NCI-H2081 treated with DMSO at 0.1 percent for 48 hours (cell line): ENCODE measurements around the gene ATP6V1E1.
"Not testable (repeated sequence)": the region's sequence is repeated elsewhere in the genome, so short reads cannot be mapped to it uniquely, and the experiment has no call there.

Experiments used
- DNase-seq: peaks from one replicate; lab custom pipeline; 2025; lab: John Stamatoyannopoulos, UW

ATP6V1E1 gene

DNA sequence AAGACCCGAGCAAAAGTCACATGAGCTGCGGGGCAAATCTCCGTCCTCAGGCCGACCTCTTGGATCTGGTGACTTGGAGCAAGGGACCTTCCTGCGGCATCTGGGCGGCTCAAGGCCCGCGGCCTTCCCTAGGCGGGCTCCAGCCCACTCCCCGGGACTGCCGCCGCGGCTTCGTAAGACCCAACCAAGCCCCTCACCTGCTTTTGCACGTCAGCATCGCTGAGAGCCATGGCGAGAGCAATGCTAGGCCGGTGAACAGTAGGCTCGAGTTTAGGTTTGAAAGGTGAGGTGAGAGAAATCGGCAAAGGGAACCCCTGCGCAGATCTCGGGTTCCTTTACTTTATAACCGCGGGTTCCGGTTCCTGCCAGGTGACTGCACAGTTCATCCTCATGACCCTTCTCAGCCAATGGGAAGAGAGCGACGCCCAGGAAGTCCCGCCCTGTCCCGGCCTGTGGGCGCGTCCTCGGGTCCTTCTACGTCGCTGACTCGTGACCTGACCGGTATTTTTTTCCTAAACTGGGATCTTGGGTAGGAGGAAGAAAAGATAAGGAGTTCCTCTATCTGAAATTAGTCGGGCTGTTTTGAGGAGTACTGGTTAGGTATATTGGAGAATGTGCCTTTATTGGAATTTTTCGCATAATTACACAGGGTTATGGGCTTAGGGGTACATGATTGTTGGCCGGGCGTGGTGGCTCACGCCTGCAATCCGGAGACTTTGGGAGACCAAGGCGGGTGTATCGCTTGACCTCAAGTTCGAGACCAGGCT, at the start of gene ATP6V1E1:
TSS of gene ATP6V1E1 (minus strand) at position 344 of the 767 bp plus-strand sequence. CDS start at position 230, 114 bp downstream.
- DNase-seq: peak; percentile 79

DNA sequence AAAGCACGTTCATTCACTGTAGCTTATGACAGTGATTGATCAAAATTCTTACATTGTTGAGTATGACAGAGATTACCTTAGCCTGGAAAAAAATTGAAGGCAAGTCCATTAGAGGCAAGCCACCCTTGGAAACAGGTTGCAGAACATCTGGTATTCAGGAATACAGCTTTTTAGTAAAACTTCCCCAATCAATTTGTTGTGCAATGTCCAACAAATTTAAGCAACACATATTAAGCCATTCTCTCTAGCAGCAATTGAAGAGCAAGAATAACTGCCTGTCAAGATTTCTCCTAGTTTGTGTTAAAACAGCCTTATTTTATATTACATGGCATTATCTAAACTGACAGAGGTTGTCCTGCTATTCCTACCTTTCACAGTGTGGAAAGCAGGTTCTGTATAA, 47.0 kb upstream of the ATP6V1E1 start:
- no peak for DNase-seq

DNA sequence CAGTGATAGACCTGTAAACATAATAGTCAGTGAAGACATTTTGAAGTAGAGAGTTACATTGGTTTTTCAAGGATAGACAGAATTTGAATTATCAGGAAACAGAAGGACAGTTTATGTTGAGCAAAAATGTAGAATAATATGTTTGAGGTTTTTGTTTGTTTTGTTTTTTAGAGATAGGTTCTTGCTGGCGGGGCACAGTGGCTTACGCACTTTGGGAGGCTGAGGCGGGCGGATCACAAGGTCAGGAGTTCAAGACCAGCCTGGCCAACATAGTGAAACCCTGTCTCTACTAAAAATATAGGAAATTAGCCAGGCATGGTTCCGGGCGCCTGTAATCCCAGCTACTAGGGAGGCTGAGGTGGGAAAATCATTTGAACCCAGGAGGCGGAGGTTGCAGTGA, 45.6 kb upstream of the ATP6V1E1 start:
- DNase-seq: no peak

DNA sequence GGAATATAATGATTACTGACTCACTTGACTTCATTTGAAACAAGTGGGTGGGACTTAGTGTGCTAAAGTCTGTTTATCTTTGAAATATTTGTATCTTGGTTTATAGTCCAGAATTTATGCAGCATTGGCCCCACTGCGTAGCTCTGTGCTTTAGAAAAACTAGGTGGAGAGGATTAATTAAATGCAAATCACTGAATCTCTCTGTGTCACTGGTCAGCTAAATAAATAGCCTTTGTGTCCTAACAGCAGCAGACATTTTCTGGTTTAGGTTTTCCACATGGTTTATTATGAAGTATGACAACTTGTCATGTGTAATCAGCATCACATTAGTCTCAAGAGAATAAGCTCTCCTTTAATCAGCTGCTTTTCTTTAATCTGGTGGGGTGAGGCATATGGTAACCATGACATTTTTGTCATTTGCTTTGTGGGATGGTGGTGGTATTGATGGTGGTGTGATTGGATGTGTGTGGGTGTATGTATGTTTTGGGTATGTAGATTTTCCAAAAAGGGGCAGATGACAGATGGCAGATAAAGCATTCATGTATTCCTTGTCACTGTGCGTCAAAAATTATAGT, 44.0 kb upstream of the ATP6V1E1 start:
- no peak for DNase-seq

DNA sequence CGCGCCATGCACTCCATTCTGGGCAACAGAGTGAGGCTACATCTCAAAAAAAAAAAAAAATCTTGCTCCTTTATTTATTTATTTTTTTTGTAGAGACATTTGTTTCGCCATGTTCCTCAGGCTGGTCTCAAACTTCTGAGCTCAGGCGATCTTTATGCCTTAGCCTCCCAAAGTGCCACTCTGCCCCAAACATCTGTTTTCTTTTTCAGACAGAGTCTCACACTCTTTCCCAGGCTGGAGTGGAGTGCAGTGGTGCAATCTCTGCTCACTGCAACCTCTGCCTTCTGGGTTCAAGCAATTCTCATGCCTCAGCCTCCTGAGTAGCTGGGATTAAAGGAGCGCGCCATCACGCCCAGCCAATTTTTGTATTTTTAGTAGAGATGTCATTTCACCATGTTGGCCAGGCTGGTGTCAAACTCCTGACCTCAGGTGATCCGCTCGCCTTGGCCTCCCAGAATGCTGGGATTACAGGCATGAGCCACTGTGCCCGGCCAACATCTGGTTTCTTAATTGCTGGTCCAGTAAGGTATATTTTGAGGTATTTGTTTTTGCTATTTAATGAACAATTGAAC, 43.1 kb upstream of the ATP6V1E1 start:
- not testable (repeated sequence) for DNase-seq

DNA sequence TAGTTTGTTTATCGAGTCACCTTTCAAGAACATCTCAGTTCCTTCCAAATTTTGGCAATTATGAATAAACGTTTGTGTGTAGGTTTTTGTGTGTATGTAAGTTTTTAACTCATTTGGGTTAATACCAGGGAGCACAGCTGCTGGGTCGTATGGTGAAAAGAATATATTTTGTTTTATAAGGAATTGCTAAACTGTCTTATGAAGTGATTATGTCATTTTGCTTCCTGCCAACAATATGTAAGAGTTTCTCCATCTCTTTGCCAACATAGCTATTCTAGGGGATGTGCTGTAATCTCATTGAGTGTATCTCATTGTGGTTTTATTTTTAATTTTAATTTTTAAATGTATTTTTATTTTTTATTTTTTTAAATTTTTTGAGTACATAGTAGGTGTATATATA, 37.3 kb upstream of the ATP6V1E1 start:
- no peak for DNase-seq

DNA sequence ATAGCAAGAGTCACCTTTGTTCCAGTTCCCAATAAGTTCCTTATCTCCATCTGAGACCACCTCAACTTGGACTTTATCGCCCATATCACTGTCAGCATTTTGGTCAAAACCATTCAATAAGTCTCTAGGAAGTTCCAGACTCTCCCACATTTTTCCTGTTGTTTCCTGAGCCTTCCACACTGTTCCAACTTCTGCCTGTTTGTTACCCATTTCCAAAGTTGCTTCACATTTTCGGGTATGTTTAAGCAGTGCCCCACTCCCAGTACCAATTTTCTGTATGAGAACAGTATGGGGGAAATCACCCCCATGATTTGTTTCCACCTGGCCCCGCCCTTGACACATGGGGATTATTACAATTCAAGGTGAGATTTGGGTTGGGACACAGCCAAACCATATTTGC, 36.7 kb upstream of the ATP6V1E1 start:
- DNase-seq: no peak

DNA sequence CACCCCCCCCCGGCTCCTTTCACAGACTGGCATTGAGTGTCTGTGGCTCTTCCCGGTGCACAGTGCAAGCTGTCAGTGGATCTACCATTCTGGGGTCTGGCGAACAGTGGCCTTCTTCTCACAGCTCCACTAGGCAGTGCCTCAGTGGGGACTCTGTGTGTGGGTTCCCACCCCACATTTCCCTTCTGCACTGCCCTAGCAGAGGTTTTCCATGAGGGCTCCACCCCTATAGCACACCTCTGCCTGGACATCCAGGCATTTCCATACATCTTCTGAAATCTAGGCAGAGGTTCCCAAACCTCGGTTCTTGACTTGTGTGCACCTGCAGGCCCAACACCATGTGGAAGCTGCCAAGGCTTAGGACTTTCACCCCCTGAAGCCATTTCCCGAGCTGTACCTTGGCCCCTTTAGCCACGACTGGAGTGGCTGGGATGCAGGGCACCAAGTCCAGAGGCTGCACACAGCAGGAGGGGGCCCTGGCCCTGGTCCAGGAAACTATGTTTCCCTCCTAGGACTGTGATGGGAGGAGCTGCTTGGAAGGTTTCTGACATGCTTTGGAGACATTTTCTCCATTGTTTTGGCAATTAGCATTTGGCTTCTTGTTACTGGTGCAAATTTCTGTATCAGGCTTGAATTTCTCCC, 36.0 kb upstream of the ATP6V1E1 start:
- DNase-seq: no peak

DNA sequence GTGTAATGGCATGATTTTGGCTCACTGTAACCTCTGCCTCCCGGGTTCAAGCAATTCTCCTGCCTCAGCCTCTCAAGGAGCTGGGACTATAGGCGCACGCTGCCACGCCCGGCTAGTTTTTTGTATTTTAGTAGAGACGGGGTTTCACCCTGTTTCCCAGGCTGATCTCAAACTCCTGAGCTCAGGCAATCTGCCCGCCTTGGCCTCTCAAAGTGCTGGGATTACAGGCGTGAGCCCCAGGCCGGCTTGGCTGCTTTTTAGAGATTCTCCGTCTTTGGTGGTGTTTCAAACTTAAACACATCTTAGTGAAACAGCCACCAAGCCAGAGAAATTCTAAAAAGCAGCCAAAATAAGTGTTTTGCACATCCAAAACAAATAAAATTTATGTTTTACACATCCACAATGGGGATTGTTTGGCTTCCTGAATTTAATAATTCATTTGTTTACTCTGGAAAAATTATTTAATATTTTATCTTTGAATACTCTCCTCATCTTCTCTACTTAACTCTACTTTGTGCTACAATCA, 28.4 kb upstream of the ATP6V1E1 start:
- DNase-seq: no peak

DNA sequence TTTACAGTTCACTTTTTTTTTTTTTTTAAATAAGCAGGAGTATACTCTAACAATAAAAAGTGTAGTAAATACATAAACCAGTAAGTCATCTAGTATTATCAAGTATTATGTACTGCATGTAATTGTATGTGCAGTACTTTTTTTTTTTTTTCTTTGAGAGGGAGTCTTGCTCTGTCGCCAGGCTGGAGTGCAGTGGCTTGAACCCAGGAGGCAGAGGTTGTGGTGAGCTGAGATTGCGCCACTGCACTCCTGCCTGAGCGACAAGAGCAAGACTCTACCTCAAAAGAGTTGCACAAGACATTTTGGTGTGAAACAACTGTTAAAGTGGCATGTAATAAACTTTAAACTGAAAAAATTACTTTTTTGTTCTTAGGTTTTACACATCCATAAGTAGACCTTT, 26.7 kb upstream of the ATP6V1E1 start:
- DNase-seq: no peak

DNA sequence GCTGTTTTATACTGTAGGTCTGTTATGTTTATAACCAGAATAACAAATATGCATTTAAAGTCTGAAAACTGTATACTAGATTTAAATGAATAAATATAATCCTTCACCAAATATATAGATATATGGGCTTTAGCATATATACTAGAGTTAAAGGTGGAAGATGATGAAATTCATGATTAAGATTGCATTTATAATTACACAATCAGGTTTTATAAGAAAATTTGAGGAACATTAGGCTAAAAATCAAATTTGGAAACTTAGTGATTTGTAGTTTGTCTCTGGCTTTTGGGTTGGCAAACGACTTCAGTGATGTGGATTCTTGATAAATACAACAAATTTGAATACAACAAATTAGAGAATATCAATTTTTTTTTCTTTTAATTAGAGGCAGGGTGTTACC, 20.0 kb upstream of the ATP6V1E1 start:
- no peak for DNase-seq

DNA sequence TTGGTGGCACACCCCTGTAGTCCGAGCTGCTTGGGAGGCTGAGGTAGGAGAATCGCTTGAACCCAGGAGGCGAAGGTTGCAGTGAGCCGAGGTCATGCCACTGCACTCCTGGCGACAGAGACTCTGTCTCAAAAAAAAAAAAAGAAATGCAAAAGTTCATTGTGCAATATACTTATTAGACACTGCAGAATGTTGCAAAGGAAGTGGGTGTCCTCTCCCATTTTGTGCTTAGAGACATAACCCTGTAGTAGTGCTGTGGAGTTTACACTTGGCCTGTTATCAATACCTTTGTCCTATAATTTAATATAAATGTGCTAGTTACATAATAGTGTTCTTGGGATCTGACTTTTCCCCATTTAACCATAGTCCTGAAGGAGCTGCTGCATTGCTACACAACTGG, 19.4 kb upstream of the ATP6V1E1 start:
- DNase-seq: no peak

DNA sequence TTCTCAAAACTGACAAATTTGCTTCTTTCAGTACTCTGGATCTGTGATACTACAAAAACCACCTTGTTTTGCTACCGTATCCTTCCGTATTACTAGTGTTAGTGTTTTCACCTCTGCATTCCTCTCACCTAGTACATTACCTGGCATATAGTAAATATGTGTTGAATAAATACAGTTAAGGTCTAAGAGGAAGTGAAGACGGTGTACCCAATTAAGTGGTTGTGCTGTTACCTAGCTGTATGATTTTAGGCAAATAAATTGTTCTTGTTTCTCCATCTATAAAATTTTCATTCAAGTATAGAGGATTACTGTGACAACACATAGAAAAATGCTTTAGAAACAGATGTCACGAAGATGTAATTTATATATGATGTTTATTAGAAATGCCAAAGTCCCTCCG, 18.9 kb upstream of the ATP6V1E1 start:
- no peak for DNase-seq

DNA sequence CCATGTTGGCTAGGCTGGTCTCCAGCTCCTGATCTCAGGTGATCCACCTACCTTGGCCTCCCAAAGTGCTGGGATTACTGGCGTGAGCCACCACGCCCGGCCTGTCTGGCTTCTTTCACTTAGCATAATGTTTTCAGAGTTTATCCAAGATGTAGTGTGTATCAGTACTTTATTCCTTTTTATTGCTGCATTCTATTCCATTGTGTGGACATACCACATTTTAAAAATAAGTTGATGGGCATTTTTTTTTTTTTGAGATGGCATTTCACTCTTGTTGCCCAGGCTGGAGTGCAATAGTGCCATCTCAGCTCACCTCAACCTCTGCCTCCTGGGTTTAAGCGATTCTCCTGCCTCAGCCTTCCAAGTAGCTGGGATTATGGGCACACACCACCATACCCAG, 13.8 kb upstream of the ATP6V1E1 start:
- DNase-seq: not testable (repeated sequence)

DNA sequence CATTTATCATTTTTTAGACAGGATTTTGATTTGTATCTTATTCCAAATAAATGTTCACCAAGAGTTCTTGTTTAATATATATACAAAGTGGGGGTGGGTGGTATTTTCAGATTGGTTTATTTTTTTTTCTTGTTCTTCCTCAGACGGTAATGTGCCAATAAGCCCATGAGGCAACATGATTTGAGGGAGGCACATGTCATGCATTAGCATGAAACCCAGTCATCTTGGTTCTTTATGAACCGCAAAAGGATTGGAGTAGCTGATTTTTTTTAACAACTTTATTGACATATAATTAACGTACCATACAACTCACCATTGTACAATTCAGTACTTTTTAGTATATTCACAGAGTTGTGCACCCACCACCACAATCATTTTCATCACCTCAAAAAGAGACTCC, 12.7 kb upstream of the ATP6V1E1 start:
- no peak for DNase-seq

DNA sequence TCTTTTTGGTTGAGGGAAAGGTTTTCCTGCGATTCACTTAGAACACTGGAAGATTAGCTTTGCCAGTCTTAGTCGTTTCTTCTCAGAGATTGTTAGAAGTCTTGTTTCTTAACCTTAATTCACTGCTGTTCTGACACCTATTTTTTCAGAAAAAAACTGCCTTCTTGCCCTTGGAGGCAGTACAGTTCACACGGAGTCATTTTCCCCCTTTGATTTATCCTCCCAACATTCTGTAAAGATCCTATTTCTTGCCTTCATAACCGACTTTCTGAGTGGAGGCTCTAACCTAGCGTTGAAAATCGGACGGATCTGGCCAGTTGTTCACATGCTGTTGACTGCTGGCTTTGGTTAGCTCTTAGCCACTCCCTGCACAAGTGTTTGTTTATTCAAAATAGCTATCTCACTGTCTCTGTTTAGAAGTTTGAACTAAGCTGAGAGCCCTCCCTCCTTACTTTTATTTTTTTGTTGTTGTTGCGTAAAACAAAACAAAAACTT, 10.7 kb upstream of the ATP6V1E1 start:
- no peak for DNase-seq

DNA sequence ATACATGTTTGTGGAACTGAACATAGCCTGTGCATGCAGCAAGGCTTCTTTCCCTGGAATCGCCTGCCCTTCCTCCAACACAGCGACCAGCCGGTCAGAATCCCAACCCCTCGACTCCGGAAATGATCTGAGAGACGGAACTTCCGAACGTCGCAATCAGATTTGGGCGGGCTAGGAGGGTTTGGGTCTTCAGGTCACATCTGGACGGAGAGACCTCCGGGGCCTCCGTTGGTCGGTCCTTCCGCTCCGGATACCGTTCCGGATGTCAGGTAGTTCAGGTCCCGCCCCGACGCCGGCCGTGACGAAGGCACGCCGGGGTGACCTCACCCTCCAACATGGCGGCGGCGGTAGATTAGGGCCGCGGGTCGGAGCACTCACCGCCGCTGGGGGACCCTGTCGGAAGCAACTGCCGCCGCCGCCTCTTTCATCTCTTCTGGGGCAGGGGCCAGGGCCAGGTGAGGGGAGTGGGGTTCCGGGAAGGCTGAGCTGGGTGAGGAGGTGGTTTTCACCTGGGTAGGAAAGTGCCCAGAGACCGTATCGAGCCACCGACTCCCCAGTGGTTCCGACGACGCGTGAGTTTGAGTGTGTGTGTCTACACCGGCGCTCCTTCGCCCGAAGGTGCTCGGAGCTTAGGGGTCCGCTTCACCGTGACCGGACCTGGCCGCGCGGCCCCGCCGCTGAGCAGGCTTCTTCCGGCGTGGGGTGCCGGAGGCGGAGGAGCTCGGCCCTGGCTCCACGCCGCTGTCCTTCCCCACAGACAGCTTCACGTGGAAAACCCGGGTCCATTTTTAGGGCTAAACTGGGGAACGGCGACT, 10.1 kb upstream of the ATP6V1E1 start, which contains the start of gene BCL2L13:
TSS of gene BCL2L13 (plus strand) at position 326 of the 815 bp plus-strand sequence. CDS start 16,955 bp downstream, outside the sequence.
- peak; percentile 34 for DNase-seq

DNA sequence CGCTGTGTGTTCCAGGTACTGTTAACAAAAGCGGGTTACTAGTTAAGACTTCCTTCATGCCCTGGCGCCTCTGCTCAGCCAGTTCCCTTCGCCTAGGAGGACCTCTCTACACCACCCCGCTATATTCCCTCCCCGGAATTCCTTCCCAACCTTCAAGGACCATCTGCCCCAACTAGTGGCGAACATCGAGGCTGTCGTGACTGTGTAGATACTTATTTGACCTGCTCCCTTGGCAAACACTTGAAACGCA, 9.6 kb upstream of the ATP6V1E1 start:
- DNase-seq: no peak

DNA sequence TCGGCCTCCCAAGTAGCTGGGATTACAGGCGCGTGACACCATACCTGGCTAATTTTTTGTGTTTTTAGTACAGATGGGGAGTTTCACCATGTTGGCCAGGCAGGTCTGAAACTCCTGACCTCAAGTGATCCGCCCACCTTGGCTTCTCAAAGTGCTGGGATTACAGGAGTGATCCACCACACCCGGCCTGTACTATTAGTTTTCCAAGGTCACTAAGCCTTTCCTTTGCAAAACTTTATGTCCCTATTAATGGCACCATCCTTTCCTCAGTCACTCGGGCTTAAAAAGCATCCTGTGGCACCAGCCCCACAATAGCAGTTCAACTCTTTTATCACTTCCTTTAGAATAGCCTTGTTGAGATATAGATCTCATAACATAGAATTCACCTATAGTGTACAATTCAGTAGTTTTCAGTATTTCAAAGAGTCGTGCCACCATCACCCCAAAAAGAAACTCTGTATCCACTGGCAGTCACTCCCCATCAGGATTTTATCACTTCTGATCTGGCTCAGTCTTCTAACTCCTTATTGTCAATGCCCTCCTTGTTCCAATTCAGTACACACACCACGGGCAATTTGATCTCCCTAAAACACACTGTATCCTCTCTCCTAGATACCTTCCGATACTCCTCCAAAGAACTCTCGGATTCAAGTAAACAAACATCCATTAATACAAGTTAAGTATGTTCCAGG, 9.1 kb upstream of the ATP6V1E1 start:
- DNase-seq: no peak

DNA sequence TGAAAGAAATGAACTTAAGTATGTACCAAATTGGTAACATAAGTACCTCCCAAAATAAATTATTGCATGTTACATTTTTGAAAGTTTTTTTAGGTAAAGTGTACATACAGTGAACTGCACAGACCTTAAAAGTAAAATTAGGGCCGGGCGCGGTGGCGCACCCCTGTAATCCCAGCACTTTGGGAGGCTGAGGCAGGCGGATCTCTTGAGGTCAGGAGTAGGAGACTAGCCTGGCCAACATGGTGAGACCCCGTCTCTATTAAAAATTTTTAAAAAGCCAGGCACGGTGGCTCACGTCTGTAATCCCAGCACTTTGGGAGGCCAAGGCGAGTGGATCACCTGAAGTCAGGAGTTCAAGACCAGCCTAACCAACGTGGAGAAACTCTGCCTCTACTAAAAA, 8.3 kb upstream of the ATP6V1E1 start:
- DNase-seq: not testable (repeated sequence)

DNA sequence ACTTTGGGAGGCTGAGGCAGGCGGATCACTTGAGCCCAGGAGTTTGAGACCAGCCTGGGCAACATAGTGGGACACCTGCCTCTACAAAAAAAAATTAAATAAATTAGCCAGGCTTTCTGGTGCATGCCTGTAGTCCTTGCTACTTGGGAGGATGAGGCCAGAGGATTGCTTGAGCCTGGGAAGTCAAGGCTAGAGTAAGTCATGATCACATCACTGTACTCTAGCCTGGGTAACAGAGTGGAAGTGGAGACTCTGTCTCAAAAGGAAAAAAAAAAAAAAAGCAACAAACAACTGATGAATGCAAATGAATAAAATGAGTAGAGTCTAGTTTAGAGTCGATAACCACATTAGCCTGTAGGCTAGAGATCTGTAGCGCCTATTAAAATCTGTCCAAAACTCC, 6.1 kb upstream of the ATP6V1E1 start:
- DNase-seq: no peak
